GM12864 (cell line): Measurements from ENCODE around the gene CTTNBP2.

Experiments
- DNase-seq: peaks from one replicate; pipeline ENCODE4 v3.0.0-alpha.2; 2011; ENCODE audit warnings: low read depth
- H3K4me3 ChIP-seq: 2 replicates; pipeline ENCODE4 v1.5.1; 2011; ENCODE audit warnings: mild to moderate bottlenecking, low read depth, low read length, control low read depth
- TF ChIP-seq, protein P1 (sequence below): IDR thresholded peaks from 2 replicates; pipeline ENCODE4 v1.5.1; 2011; ENCODE audit warnings: low read depth, mild to moderate bottlenecking, moderate library complexity, low read length, control low read depth, inconsistent platforms; ENCODE audit errors: missing control alignments

Gene CTTNBP2

GRCh38 chr7:117882594-117882993, 9.4 kb upstream of the CTTNBP2 start:
- no peak overlapping the region for H3K4me3 ChIP-seq
- TF ChIP-seq, protein P1, sequence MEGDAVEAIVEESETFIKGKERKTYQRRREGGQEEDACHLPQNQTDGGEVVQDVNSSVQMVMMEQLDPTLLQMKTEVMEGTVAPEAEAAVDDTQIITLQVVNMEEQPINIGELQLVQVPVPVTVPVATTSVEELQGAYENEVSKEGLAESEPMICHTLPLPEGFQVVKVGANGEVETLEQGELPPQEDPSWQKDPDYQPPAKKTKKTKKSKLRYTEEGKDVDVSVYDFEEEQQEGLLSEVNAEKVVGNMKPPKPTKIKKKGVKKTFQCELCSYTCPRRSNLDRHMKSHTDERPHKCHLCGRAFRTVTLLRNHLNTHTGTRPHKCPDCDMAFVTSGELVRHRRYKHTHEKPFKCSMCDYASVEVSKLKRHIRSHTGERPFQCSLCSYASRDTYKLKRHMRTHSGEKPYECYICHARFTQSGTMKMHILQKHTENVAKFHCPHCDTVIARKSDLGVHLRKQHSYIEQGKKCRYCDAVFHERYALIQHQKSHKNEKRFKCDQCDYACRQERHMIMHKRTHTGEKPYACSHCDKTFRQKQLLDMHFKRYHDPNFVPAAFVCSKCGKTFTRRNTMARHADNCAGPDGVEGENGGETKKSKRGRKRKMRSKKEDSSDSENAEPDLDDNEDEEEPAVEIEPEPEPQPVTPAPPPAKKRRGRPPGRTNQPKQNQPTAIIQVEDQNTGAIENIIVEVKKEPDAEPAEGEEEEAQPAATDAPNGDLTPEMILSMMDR = no peak
- no peak for DNase-seq

DNA sequence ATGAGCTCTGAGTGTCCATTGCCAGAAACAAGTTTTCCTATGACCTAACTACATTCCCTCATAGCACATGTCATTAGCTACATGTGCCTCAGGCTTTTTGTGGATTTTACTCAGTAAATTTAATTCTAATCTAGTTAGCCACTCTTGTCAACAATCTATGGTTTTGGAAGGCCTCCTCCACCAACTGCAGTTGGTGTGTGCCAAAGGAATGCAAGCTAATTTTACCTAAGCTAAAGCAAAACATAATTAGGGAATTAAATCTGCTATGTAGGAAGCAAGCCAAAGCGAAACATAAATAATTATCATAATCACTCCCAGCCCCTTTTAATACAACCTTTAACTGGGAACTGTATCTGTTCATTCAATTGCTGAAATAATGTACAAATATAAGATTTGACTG, 3.5 kb upstream of the CTTNBP2 start:
- TF ChIP-seq, protein P1 = no peak
- H3K4me3 ChIP-seq = no peak overlapping the region

DNA sequence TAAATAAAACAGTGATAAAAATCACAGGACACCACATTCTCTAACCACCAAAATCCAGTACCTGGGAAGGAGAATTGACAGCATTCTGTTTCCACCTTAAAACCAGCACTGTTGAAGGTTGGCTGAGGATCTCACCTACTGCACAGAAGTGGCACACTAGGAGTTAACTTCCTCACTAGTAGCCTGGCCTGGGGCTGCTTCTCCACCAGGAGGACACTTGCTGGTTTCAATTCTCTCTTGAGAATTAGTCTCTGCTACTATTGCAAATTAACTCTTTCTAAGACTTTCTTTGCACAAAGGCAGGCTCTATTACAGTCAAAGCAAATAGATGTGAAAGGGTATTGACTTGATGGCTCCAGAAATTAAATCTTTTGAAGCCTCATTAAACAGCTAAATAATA, 2.3 kb upstream of the CTTNBP2 start:
- DNase-seq = no peak
- TF ChIP-seq, protein P1 = no peak
- H3K4me3 ChIP-seq = no peak overlapping the region

More for the DNA sequence above, 3.5 kb upstream of the CTTNBP2 start:
- DNase-seq = no peak

- no peak overlapping the region for H3K4me3 ChIP-seq
- DNase-seq = no peak
- TF ChIP-seq, protein P1 = no peak
Observed at GRCh38 chr7:117874191-117874700, 1.0 kb upstream of the CTTNBP2 start.

- TF ChIP-seq, protein P1 = no peak
- no peak for DNase-seq
- H3K4me3 ChIP-seq = no peak overlapping the region
Observed at GRCh38 chr7:117872561-117873309, 506 bp downstream of the CTTNBP2 start.

DNA sequence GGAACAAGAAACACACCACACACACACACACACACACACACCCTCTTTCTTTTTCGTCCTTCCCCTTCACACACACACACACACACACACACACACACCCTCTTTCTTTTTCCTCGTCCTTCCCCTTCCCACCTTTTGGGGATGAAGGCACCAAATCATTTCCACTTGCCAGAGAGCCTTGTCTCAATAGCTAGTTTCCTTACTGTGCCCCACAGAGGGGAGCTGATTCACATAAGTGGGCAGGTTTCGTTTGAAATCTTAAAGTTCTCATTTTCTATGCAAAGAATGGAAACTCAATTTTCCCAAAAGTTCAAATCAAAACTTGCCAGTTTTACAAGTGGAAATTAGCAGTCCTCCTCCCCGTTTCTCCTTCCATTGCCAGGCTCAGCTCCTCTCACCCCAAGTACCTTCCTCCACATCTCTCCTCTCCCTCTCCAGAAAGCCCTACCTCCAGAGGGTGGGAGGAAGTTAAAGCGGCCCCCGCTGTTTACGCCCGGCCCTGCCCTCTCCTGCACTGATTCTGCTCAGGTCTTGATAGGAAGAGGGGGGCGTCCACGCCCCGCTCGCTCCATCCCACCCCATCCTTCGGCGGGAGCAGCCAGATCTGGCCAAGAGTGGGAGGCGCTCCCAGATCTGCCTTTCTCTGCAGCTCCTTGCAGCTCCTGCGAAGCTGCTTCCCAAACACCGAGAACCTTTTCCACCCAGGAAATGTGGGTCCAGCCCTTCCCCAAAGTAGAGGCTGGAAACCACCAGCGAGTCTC, 1.3 kb downstream of the CTTNBP2 start:
- TF ChIP-seq, protein P1 = no peak
- no peak overlapping the region for H3K4me3 ChIP-seq
- no peak for DNase-seq

GRCh38 chr7:117871401-117871777, 1.9 kb downstream of the CTTNBP2 start:
- DNase-seq = no peak
- no peak overlapping the region for H3K4me3 ChIP-seq
- TF ChIP-seq, protein P1 = no peak
